ENCODE measurements around the gene C1orf159.
"Not testable (repeated sequence)": the region's sequence is repeated elsewhere in the genome, so short reads cannot be mapped to it uniquely, and the experiment has no call there.

C1orf159 gene

DNA sequence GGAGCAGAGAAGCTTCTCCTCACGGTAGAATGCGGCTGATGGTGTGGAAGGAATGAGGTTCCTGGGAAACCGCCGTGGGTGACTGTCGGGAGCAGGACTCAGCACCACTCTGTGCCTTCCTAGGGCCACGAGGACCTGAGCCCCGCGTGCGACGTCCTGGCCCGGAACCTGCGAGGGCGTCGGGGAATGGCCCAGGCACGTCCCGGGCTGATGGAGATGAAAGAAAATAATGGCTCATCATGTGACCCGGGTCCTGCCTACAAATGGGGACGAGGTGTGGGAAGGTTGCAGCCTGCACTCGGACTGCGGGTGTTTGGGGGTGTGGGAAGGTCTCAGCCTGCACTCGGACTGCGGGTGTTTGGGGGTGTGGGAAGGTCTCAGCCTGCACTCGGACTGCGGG, 32.7 kb upstream of the C1orf159 start:
- DNase-seq, result no peak

DNA sequence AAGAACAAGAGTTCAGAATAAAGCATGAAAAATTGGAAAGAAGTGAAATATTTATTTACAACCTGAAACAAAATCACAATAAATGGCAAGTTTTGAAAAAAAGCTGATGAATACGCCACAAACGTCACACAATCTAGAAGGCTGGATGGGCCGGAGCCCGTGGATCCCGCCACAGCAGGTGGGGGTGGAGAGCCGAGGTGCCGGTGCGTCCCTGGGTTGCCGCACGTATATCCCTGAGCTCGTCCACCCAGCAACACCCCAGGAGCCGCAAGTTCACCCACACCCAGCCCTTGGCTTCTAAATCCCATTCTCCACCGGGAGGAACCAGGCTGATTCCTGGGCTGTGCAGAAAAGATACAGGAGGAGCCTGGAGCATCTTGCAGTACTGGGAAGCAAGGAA, 32.2 kb upstream of the C1orf159 start:
- no peak for DNase-seq

DNA sequence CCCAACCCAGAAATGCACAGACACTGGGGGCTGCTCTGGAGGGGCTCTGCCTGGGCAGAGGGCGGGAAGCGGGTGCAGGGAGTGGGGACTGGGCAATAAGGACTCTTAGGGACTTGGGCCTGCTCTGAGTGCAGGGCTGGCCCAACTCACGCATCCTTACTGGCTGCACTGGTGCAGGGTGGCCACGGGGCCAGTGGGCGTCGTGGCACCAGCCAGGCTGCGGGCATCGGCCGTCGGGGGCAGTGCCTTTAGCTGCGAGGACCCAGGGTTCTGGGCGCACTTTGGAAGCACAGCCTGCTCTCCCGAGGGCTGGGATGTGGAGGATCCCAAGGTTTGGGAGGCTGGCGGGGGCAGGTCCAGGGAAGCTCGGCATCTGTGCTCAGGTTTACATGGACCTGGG, 30.7 kb upstream of the C1orf159 start:
- no peak for DNase-seq

DNA sequence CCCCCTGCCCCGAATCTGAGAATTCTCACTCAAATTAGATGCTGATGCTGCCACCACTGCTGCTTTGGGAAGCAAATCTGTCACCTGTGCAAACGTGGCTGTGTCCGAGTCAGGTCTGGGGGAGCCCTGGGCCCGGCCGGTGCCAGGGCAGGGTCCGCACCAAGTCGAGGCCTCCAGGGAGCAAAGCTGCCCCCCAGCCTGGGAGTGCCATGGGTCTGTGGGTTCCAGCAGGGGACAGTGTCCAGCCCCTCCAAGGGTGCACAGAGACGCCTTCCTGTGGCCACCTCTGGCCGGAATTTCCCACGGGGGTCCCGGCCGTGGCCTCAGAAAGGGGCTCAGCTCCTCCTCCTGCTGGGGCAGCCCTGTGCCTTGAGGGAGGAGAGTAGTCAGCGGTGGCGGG, 30.1 kb upstream of the C1orf159 start:
- no peak for DNase-seq

DNA sequence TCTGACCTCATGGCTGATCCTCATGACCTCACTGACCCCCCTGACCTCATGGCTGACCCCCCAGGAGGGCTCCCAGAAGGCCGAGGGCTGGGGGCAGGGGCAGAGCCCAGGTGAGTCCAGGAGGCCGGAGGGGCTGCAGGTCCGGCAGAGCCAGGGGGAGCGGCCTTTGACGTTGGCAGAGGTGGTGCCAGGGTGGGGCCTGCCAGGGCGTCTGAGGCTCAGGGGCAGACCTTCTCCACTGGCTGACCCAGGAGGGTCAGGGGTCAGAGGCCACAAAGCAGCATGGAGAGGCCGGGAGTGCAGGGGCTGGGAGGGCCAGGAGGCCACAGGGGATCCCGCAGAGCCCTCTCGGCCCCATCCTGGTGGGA, 29.6 kb upstream of the C1orf159 start:
- DNase-seq, result no peak

DNA sequence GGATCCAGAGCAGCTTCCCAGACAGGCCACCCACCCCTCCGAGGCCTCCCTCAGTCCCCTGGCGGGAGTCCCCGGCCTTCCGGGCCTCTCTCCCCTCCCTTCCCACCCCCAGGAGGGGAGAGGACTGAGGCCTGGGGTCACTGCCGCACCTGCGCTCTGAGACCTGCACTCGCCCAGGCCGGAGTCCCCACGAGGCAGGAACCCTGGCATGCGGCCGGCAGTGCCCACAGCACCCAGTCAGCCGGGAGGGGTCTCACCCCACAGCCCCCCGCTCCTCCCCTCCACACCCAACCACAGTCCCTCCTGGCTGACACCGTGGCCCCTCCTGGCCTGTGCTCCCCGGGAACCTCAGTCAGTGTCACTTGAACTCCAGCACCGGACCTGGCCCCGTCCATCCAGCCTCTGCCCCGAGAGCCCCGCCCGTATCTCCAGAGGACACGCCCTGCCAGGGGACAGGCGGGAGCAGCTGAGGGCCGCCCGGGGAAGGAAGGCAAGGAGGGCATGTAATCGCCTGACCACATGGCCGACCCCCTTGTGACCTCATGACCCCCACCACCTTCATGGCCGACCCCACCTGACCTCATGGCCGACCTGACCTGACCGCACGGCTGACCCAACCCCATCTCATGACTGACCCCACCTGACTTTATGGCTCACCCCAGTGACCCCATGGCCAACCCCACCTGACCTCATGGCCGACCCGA, 29.1 kb upstream of the C1orf159 start:
- no peak for DNase-seq

DNA sequence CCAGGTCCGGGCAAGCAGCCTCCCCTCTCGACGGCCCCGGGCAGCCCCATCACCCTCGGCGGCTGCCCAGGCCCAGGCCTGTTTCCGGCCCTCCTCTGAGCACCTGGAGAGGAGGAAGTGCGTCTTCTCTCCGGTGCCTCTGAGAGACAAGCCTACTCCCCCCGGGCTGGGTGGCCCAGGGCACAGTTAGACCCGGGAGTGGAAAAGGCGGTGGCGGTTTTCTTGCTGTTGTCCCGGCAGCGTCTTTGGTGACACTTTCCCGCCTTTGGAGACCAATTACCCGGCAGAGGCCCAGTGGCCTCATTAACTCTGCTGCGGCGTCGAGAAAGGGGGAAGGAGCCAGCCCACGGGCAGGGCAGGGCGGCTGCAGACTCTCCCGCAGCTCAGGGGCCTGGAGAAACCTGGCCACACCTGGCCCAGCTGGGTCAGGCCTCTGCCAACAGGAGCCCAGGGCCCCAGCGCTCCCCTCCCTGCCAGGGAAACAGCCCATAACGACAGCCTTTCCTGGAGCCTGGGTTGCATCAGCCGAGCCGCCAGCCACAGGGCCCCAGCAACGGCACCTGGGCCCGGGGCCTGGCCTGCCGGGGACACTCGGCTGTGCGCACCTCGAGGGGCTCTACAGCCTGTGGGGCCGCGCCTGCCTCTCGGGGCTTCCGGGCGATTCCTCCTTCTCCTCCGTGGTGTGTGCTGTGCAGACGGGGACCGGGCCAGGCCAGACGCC, 28.4 kb upstream of the C1orf159 start:
- DNase-seq, result peak; percentile 56

DNA sequence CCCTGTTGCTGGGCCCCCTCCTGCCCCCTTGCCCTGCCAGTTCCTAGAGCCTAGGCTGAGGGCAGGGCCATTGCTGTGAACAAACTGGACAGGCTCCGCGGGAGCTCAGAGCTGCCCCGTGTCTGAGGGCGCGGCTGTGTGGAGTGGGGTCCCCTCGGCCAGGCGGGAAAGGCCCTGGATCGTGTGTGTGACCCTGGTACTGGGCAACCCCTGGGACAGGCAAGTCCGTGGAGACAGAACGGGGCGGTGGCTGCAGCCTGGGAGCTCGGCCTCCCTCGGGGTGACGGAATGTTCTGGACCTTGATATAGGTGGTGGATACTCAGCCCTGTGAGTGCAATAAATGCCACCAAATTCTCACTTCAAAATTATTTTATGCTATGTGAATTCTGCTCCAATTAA, 27.7 kb upstream of the C1orf159 start:
- DNase-seq, result no peak

DNA sequence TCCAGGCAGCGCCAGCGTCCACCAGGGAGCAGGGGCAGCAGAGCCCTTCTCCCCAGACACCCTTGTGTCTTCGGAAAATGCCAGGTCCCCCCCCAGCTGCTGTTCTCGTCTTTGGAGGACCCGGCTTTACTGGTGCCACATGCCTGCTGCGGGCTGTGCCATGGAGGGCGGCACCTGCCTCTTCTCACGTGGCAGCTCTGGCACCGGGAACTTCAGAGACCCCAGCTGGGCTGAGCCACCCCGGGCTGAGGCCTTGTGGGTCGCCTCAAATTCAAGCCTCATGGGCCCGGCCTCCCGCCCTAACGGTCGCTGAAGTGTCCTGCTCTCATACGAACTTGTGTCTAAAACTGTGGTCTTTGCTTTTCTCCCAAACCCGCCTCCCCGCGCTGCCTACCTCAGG, 27.0 kb upstream of the C1orf159 start:
- no peak for DNase-seq

DNA sequence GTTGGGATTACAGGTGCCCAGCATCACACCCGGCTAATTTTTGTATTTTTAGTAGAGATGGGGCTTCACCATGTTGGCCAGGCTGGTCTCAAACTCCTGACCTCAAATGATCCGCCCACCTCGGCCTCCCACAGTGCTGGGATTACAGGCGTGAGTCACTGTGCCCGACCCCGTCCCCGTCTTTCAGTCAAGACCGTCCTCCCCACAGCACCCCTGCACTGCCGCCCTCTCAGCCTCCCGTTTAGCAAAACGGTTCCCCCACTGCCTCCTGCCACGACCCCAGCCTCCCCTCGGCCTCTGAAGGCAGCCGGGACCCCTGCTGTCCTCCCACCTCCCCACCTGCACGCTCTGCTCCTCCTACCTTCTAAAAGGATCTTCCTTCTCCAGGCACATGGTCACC, 26.5 kb upstream of the C1orf159 start:
- not testable (repeated sequence) for DNase-seq

DNA sequence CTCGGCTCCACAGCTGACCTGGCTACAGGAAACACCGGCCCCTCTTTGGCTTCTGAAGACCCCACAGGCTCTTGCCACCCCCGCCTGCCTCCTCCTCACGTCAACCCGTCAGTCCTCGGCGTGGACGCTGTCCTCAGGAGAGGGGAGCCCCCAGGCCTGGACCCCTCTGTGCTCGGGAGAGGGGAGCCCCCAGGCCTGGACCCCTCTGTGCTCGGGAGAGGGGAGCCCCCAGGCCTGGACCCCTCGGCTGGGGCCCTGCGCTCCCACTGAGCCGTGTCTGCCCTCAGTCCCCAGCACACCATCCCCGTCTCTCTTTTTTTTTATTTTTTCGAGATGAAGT, 26.0 kb upstream of the C1orf159 start:
- DNase-seq, result no peak

DNA sequence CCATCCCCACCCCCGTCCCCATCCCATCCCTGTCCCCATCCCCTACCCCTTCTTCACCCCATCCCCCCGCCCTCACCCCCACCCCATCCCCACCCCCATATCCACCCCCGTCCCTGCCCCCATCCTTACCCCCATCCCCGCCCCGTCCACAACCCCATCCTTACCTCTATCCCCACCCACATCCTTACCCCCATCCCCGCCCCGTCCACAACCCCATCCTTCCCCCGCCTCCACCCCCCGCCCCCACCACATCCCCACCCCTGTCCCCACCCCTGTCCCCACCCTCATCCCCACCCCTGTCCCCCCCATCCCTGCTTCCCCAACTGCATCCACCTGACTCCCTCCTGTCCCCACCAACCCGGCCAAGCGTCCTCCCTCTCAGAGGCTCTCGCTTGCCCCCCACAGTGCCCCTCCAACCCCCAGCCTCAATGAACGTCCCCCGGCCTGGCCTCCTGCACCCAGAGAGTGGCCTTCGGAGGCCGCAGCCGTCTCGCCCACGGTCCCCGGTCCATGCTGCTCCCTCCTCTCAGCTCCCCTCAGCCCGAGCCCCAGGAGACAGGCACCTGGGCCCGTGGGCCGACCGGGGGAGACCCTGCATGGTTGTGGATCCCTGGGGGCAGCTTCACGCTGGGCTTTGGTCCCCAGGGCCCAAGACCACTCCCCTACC, 25.5 kb upstream of the C1orf159 start:
- DNase-seq, result no peak

DNA sequence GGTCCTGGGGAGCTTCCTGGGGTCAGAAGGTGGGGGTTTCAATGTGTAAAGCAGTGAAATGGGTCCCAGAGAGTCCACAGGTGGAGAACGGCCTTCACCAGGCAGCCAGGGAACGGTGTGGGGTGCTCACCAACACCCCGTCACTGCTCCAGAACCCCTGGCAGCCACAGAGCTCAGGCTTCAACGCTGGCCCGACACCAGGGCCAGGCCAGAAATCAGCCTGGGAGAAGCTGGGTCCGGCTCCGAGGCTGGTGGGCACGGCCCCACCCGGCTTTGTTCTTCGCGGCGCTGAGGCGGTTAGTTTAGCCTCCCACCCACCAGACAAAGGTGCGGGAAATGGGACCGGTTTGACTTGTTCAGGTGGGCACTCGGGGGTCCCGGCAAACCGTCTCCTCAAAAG, 24.8 kb upstream of the C1orf159 start:
- no peak for DNase-seq

DNA sequence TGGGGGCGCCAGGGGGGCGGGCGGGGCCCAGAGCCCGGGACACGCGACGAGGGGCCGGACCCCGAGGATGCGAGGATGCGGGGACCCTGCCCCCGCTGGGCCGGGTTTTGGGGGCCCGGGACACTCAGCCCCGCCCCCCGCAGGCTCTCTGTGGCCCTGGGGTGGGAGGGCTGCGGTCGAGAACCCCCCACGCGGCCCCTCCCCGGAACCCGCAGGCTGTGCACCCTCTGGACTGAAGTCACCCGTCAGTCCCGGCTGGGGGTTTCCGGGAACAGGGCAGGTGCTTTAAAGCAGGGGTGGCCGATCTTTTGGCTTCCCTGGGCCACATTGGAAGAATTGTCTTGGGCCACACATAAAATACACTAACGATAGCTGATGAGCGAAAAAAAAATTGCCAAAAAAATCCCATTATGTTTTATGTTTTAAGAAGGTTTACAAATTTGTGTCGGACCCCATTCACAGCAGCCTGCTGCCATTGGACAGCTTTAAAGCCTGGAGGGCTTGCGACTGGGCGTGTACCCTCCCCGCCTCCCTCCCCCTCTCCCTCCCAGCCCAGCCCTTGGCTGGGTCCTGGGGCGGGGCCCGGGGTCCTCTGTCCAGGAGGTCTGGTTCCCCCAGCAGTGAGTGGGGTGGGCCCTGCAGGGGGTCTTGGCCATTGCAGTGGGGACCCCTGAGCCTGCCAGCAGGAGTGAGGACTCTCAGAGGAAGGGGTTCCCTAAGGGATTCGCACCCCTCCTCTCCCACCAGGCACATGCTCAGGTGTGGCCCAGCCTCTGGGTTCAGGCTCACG, 21.6 kb upstream of the C1orf159 start:
- peak; percentile 73 for DNase-seq

DNA sequence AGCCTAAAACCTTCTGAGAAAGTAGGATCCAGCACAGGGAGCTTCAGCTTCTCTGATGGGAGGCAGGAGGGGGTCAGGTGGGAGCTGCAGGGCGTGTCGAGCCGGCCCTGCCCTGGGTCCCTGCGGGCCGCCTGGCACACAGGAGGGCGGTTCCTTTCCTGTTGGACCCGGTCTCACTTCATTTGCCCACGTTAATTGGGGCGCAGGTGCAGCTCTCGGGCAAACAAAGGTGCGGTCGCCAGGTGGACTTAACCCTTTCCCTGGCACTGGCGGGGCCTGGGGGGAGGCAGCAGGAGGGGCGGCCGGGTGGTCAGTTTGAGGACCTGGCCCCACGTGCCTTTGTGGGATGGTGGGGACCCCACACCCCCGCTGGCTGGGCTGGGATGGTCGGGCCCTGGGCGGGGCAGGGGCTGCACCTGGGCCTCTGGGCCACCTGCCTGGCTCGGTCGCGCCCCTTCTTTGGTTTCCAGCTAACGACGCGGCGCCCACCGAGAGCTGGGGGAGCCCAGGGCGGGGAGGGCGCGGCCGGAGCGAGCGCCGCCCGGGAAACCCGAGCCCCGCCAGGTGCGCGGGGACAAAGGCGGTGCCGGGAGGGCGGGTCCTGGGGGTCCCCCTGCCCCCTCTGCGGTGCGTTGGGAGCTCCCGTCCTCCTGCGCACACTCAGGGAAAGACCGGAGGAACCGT, 20.8 kb upstream of the C1orf159 start:
- DNase-seq, result no peak

DNA sequence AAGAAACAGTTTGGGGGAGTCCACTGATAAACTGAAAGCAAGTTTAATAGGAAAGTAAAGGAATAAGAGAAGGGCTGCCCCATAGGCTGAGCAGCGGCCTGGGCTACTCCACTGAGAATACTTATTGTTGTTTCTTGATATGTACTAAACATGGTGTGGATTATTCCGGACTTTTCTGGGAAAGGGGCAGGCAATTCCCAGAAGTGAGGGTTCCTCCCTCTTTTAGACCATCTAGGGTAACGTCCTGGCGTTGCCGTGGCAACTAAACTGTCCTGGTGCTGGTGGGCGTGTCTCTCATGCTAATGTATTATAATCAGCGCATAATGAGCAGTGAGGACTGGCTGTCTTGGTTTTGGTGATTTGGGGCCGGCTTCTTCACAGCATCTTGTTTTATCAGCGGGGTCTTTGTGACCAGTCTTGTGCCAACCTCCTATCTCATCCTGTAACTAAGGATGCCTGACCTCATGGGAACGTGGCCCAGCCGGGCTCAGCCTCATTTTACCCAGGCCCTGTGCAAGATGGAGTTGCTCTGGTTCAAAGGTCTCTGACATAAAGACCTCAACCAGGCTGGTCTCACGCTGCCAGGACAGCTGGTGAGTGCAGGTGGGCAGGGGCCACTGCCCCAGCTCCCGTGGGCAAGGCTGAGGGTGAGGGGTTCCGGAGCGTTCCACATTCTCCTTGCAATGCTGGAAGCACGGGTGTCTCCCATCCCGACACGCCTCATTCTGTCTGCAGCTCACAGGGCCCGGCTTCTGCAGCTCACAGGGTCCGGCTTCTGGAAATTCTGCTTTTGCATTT, 19.6 kb upstream of the C1orf159 start:
- no peak for DNase-seq

DNA sequence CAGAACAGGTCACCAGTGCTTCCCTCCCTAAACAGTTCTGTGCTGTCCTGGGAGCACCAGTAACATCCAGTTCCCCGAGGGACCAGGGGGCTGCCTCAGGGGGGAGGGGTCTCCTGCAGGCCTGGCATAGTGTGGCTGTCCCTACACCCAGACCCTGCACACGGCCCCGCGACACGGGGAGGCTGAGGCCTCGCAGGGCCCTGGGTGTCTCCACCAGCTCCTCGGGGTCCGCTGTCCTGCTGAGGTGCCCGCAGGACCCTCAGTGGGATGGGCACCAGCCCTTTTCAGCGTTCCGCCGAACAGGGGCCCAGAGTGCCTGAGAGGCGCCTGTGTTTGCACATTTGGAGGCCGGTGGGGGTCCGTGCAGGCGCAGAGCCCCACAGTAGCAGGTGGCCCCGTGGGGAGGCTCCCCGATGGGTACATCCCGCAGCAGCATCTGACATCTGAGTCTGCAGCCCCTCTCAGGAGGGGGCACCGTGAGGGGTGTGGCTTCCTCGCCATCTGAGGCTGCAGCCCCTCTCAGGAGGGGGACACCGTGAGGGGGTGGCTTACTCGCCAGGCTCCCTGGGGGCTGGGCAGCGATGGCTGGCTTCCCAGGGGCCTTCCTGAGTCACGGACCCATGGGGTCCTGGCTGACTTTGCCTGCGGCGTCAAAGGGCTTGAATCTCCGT, 18.5 kb upstream of the C1orf159 start:
- DNase-seq, result no peak

DNA sequence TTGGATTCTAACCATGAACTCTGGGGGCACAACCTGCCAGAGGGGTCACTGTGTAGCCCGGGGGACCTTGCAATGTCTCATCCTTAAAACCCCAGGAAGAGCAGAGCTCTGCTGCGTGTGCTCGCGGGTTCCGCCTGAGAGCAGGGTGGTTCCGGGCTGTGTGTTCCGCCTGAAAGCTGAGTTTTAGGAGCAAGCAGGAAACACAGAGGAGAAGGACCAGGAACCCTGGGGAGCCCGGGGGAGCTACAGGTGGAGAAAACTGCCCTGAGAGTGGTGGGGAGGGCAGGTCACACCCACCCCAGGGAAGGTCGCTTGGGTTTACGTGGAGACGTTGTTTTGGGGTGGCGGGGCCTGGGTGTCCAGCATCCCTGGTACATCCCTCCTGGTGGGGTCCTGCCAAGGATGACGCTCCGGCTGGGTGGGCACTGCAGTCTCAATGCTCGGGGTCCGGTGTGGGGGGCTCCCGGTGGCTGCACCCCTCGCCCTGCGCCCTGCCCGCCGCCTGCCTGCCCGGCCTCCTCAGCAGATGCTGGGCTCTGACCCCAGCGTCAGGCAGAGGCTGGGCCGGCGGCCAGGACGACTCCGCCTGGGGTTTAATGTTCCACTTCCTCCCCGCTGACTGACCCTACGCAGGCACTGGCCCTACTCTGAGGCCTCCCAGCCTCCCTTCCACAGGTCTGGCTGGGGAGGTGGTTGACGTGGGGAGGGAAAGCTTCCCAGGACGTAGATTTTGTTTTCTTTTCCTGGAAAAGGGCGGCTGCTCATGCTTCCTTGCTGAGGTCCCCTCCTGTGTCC, 17.3 kb upstream of the C1orf159 start:
- DNase-seq, result no peak

DNA sequence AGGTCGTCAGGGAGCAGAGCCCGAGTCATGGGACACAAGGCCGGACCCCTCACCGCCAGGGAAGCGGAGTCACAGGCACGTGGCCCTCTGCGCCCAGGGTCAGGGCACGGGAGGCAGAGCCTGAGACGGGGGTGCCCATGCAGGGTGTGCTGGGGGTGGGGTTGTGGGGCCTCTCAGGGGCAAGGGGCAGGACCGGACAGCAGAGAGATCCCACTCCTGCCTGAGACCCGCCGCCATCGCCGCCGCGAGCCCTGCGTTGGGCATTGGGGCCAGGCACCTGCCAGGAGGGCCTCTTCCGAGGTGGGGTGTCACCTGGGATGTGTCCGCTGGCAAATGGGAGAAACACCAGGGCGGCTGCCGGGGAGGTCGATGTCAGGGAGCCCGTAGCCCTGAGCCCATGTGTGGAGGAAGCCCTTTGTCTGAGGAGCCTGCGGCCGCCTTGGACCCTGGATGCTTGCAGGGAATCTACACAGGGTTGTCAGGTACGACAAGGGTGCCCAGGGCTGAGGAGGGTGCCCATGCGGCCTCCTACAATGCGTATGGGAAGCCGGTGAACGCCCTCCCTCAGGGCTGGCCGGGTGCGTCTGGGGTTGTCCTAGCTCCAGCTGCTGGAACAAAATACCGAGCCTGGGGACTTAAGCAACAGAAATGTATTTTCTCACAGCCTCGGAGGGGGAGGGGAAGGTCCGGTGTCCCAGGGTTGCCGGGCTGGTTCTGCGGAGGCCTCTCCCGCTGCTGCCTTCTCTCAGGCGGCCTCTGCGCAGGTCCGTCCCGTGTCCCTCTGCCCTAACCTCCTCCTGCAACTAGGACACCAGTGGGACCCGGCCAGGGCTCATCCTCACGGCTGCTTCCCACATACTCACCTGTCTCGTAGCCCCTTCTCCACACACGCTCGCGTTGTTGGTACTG, 16.4 kb upstream of the C1orf159 start:
- DNase-seq, result no peak
